Mammary epithelial cell (primary cell): ENCODE results near the gene SHFL.

Experiments
- CTCF ChIP-seq, 2 donors: IDR thresholded peaks in 1 of 2; conservative IDR thresholded peaks in 1 of 2; 2 replicates each; pipeline ENCODE4 v1.5.1; 2011 to 2012; ENCODE audit warnings: inconsistent platforms in 2 of 2, low read length in 2 of 2, mild to moderate bottlenecking in 2 of 2, control low read depth in 1 of 2, low read depth in 1 of 2; ENCODE audit not compliant: insufficient read depth in 1 of 2; ENCODE audit errors: extremely low read depth in 1 of 2
- EZH2 ChIP-seq: IDR thresholded peaks from 2 replicates; pipeline ENCODE4 v1.6.1; 2012; ENCODE audit warnings: low read length, inconsistent platforms, borderline replicate concordance

GRCh38 chr19:10037809-10038208, 48.3 kb upstream of the SHFL start:
- TF ChIP-seq CTCF (conservative IDR thresholded peaks at IDR 0.05 in 1 of 2, IDR thresholded peaks at IDR 0.05 in 1 of 2; ENCODE audit: extremely low read depth in 1 of 2, insufficient read depth in 1 of 2, low read depth in 1 of 2, low read length in 2 of 2) (no peak), EZH2 (no peak)
